PC-3 (cell line): ENCODE measurements around the gene TMEM43.

Experiments used
- EZH2 ChIP-seq: fragments of 300-600 bp; sonication (generic); IDR thresholded peaks from one replicate; pipeline ENCODE4 v1.6.1; 2017; ENCODE audit warnings: antibody characterized with exemption, mild to moderate bottlenecking, low read length; ENCODE audit not compliant: unreplicated experiment
- EZH2phosphoT487 ChIP-seq: fragments of 300-600 bp; sonication (generic); IDR thresholded peaks from 2 replicates; pipeline ENCODE4 v1.6.1; 2018; ENCODE audit warnings: mild to moderate bottlenecking, antibody characterized with exemption, low read length, borderline replicate concordance
- TF ChIP-seq, protein P1 (sequence below): fragments of 300-600 bp; sonication (generic); conservative IDR thresholded peaks from 2 replicates; pipeline ENCODE4 v1.5.1; 2017; ENCODE audit warnings: antibody characterized with exemption, low read depth, mild to moderate bottlenecking, low read length

DNA sequence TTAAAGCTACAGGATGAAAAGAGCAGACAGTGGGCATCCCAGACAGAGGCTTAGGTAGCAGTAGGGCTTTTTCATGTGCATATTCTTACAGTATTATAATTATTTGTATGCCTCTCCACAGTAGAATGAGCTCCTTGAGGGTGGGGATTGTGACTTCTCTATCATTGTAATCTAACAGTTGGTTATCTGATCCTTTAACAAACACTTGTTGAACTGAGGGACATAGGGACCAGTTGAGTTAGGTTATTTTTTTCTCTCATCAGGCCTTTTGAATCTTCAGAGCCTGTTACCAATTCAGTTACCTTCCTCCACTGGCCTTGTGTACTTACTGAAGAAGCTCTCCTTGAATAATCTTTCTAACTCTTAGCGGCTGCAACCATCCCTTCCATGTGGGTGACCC, 54.9 kb downstream of the TMEM43 start:
- no peak for TF ChIP-seq EZH2phosphoT487
- TF ChIP-seq, protein P1, sequence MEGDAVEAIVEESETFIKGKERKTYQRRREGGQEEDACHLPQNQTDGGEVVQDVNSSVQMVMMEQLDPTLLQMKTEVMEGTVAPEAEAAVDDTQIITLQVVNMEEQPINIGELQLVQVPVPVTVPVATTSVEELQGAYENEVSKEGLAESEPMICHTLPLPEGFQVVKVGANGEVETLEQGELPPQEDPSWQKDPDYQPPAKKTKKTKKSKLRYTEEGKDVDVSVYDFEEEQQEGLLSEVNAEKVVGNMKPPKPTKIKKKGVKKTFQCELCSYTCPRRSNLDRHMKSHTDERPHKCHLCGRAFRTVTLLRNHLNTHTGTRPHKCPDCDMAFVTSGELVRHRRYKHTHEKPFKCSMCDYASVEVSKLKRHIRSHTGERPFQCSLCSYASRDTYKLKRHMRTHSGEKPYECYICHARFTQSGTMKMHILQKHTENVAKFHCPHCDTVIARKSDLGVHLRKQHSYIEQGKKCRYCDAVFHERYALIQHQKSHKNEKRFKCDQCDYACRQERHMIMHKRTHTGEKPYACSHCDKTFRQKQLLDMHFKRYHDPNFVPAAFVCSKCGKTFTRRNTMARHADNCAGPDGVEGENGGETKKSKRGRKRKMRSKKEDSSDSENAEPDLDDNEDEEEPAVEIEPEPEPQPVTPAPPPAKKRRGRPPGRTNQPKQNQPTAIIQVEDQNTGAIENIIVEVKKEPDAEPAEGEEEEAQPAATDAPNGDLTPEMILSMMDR = no peak
- TF ChIP-seq EZH2 = no peak
